Measurements from ENCODE around the gene PRKCI.

DNA sequence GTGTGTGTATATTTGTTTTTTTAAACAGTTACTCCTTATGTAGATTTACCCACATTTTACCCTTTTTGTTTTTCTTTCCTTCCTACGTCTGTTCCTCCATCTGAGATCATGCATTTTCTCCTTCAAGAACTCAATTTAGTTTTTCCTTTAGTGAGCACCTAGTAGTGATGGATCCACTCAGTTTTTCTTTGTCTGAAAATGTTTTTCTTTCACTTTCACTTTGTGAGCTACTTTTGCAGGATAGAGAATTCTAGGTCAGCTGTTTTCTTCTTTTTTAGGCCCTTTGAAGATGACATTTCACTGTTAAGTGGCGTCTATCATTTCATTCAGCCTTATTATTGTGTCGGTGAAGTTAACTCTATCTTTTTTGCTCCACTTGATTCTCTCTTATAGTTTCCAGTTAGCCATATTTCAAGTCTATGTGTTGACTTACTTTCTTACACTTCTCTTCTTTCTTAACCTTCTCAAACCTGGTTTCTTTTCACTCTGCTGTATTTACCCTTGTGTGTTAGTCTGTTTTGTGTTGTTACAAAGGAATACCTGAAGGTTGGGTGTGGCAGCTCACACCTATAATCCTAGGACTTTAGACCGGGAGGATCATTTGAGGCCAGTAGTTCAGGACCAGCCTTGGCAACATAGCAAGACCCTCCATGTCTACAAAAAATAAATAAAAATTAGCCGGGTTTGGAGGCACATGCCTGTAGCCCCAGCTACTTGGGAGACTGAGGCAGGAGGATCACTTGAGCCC is 55.8 kb downstream of the PRKCI start:
- TF ChIP-seq, protein P1, sequence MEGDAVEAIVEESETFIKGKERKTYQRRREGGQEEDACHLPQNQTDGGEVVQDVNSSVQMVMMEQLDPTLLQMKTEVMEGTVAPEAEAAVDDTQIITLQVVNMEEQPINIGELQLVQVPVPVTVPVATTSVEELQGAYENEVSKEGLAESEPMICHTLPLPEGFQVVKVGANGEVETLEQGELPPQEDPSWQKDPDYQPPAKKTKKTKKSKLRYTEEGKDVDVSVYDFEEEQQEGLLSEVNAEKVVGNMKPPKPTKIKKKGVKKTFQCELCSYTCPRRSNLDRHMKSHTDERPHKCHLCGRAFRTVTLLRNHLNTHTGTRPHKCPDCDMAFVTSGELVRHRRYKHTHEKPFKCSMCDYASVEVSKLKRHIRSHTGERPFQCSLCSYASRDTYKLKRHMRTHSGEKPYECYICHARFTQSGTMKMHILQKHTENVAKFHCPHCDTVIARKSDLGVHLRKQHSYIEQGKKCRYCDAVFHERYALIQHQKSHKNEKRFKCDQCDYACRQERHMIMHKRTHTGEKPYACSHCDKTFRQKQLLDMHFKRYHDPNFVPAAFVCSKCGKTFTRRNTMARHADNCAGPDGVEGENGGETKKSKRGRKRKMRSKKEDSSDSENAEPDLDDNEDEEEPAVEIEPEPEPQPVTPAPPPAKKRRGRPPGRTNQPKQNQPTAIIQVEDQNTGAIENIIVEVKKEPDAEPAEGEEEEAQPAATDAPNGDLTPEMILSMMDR (IDR thresholded peaks at IDR 0.05), result no peak
- no peak for TF ChIP-seq EZH2 (IDR thresholded peaks at IDR 0.05; ENCODE audit: borderline replicate concordance, insufficient read depth, low read depth, low read length, poor library complexity, severe bottlenecking)
